Ascending aorta (tissue), 2 donors: ENCODE measurements around the gene PASK. TPM values are rescaled to one million over a fixed set of nuclear protein-coding genes. Genes with fewer than 3 reads are reported as not detected.

Source experiments
- DNase-seq, 2 donors: peaks; one replicate each; pipeline ENCODE4 v3.0.0-alpha.2; 2019; ENCODE audit warnings: low spot score in 2 of 2
- H3K27ac ChIP-seq, 2 donors: fragments of 200-600 bp; sonication (generic); one replicate each; pipeline ENCODE4 v1.5.1; 2016 to 2017; ENCODE audit warnings: mild to moderate bottlenecking in 1 of 2
- H3K27me3 ChIP-seq: fragments of 200-600 bp; sonication (generic); one replicate; pipeline ENCODE4 v1.5.1; 2017
- H3K36me3 ChIP-seq, 2 donors: fragments of 200-600 bp; sonication (generic); one replicate each; pipeline ENCODE4 v1.5.1; 2016
- H3K4me1 ChIP-seq, 2 donors: fragments of 200-600 bp; sonication (generic); one replicate each; pipeline ENCODE4 v1.5.1; 2016 to 2017; ENCODE audit warnings: mild to moderate bottlenecking in 1 of 2
- H3K4me3 ChIP-seq, 2 donors: fragments of 200-600 bp; sonication (generic); one replicate each; pipeline ENCODE4 v1.5.1; 2016 to 2017; ENCODE audit warnings: mild to moderate bottlenecking in 1 of 2
- H3K9me3 ChIP-seq, 2 donors: fragments of 200-600 bp; sonication (generic); one replicate each; pipeline ENCODE4 v1.5.1; 2016
- CTCF ChIP-seq, 3 experiments: fragments of 200-600 bp in 2 of 3; fragments of 450-650 bp in 1 of 3; sonication (generic) in 2 of 3; IDR thresholded peaks; one replicate each; pipeline ENCODE4 v1.5.1; 2016 to 2019; ENCODE audit warnings: antibody characterized with exemption in 3 of 3, mild to moderate bottlenecking in 1 of 3, moderate library complexity in 1 of 3
- intact Hi-C: fragments of 100-400 bp; cut with DNase I; formaldehyde crosslinking; loops from one replicate; pipeline ENCODE4 v1.15.1; 2023
- total RNA-seq: library from RNA; depleted of rRNA; stranded (reverse); fragments of >200 nt; gene quantifications from one replicate; pipeline ENCODE4 v1.1.0, GENCODE V29; 2016

PASK gene
- total RNA-seq, 1 donor from 2014 or later = not detected

- intact Hi-C loops = no loop called here
- TF ChIP-seq CTCF (IDR thresholded peaks at IDR 0.05) = no peak
- H3K36me3 ChIP-seq = peaks cover 15 to 53% of the 10 kb centered on the region in 2 donors
Measured at GRCh38 chr2:241082341-241083090, 66.8 kb downstream of the PASK start.

DNA sequence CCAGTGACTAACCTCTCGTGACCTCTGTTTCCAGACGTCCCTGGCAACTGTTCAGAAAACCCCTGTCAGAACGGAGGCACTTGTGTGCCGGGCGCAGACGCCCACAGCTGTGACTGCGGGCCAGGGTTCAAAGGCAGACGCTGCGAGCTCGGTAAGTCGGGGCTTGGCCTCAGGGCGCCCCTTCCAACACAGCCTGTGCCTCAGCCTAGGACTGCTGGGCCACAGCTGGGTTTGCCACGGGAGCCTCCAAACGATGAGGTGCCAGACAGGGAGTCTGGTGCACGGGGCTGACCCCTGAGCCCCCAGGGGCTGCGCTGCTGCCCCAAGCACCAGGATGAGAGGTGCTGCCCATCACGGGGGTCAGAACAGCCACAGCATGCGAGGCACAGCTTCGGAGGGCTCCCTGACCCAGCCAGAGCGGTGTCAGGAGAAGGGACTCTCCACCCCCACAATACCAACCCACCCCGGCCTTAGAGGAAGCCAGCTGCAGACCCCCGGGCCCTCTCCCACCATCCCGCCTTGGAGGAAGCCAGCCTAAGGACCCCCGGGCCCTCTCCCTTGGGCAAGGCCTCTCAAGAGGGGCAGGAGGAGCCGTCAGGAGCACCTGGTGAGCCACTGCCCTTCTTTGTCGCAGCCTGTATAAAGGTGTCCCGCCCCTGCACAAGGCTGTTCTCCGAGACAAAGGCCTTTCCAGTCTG is 67.5 kb downstream of the PASK start:
- intact Hi-C loops = no loop called here
- H3K27ac ChIP-seq = peak overlapping the region in 1 of 2 donors; percentile 11
- DNase-seq = no peak

More at GRCh38 chr2:241082341-241083090, 66.8 kb downstream of the PASK start:
- Histone ChIP-seq H3K4me3 (no peak overlapping the region), H3K27ac (no peak overlapping the region), H3K4me1 (no peaks in the 10 kb centered on the region), H3K27me3 (no peaks in the 10 kb centered on the region), H3K9me3 (no peaks in the 10 kb centered on the region)
- no peak for DNase-seq

DNA sequence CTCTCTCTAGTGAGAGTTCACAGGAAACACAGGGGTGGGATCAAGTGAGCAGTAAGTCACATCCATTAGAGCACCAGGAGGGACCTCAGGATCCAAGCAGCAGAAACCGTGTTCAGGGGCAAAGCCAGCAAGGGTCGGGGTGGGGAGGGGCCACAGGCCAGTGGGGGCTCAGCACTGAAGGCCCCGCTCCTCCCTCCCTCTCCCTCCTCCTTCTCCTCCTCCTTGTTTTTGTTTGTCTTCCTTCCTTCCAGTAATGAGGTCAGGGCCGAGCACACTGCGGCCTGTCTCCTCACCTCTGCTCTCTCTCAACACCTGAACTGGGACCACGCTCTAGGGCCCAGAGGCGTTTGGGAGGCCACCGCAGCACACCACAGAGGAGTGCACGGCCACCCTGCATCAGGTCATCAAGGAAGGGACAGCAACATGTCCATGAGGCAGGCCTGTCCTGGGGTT is 68.1 kb downstream of the PASK start:
- intact Hi-C loops = no loop called here
- H3K9me3 ChIP-seq = no peaks in the 10 kb centered on the region
- H3K27me3 ChIP-seq = no peaks in the 10 kb centered on the region
- H3K27ac ChIP-seq = peak overlapping the region in 1 of 2 donors; percentile 11
- H3K4me1 ChIP-seq = no peaks in the 10 kb centered on the region
- DNase-seq = no peak
- TF ChIP-seq CTCF (IDR thresholded peaks at IDR 0.05) = no peak
- no peak overlapping the region for H3K4me3 ChIP-seq
- H3K36me3 ChIP-seq = peaks cover 2 to 40% of the 10 kb centered on the region in 2 donors

More for the DNA sequence above, 67.5 kb downstream of the PASK start:
- Histone ChIP-seq H3K4me3 (no peak overlapping the region), H3K9me3 (no peaks in the 10 kb centered on the region), H3K4me1 (no peaks in the 10 kb centered on the region), H3K27me3 (no peaks in the 10 kb centered on the region), H3K36me3 (peaks cover 7 to 46% of the 10 kb centered on the region in 2 donors)
- no peak for TF ChIP-seq CTCF (IDR thresholded peaks at IDR 0.05)

GRCh38 chr2:241080405-241081189 is 68.7 kb downstream of the PASK start:
- no peak for DNase-seq
- Histone ChIP-seq H3K4me1 (no peaks in the 10 kb centered on the region), H3K27ac (peak overlapping the region in 1 of 2 donors; percentile 11), H3K9me3 (no peaks in the 10 kb centered on the region), H3K4me3 (no peak overlapping the region), H3K36me3 (peaks cover 0 to 35% of the 10 kb centered on the region in 2 donors), H3K27me3 (no peaks in the 10 kb centered on the region)
- no peak for TF ChIP-seq CTCF (IDR thresholded peaks at IDR 0.05)
- intact Hi-C loops = no loop called here

- no peaks in the 10 kb centered on the region for H3K27me3 ChIP-seq
- no peak for TF ChIP-seq CTCF (IDR thresholded peaks at IDR 0.05)
- no peaks in the 10 kb centered on the region for H3K4me1 ChIP-seq
- peaks cover 42 to 57% of the 10 kb centered on the region in 2 donors for H3K36me3 ChIP-seq
- H3K27ac ChIP-seq = no peak overlapping the region
- no peaks in the 10 kb centered on the region for H3K9me3 ChIP-seq
- DNase-seq = no peak
- H3K4me3 ChIP-seq = no peak overlapping the region
- intact Hi-C loops = loop anchor here (5.0 kb wide), 1 partner anchor 223 kb away; no protein-coding TSS in a partner anchor
Measured at GRCh38 chr2:241074901-241075540, 74.3 kb downstream of the PASK start.
